Measurements from ENCODE around the gene CCT6A. TPM values are rescaled to one million over a fixed set of nuclear protein-coding genes. Genes with fewer than 3 reads are reported as not detected.

Gene CCT6A
- total and polyA plus RNA-seq, 2 of the 4 experiments (the other 2 are of a cell fraction) = 135 to 265 TPM

- Histone ChIP-seq H2BK20ac (ENCODE audit: low read depth, low read length) (no peak within 1 kb of the TSS), H3K4me1 (ENCODE audit: control insufficient read depth, insufficient read depth, low read length) (no peaks in the 10 kb centered on the region), H4K91ac (ENCODE audit: insufficient read depth, low read depth, low read length) (0 out of 2 replicates have a peak within 1 kb of the TSS, but pooled peaks have one; percentile 37), H3K9ac (ENCODE audit: low read depth, low read length) (peak within 1 kb of the TSS; percentile 84), H3K56ac (ENCODE audit: extremely low read depth, insufficient read depth, low read length) (peak within 1 kb of the TSS; percentile 81), H3K23ac (ENCODE audit: low read depth, low read length) (peak within 1 kb of the TSS; percentile 26; the same call in 1 of the 2 replicates), H3K36me3 (ENCODE audit: control insufficient read depth, insufficient read depth, low read length) (peaks cover 12% of the 10 kb centered on the region), H2BK5ac (ENCODE audit: low read depth, low read length, poor library complexity, severe bottlenecking) (peak within 1 kb of the TSS; percentile 60), H3K4ac (ENCODE audit: low read depth, low read length) (peak within 1 kb of the TSS; percentile 76), H3K4me3 (ENCODE audit: insufficient read depth, low read depth, low read length) (peak within 1 kb of the TSS; percentile 70), H3K18ac (ENCODE audit: low read depth, low read length) (no peak within 1 kb of the TSS), H3K4me2 (ENCODE audit: low read depth, low read length) (peak within 1 kb of the TSS; percentile 93), H3K79me1 (ENCODE audit: low read depth in 1 of 2, low read length in 2 of 2) (peaks cover 0 to 23% of the 10 kb centered on the region in 2 experiments; a peak in 2 of 4 replicates), H3K27me3 (ENCODE audit: control insufficient read depth, insufficient read depth, low read length) (no peaks in the 10 kb centered on the region), H4K8ac (ENCODE audit: low read depth in 2 of 2, low read length in 2 of 2) (peak within 1 kb of the TSS; percentile 95 to 96), H3K9me1 (ENCODE audit: insufficient read depth, low read length) (no peaks in the 10 kb centered on the region), H4K20me1 (ENCODE audit: insufficient read depth, low read length) (peaks cover 17% of the 10 kb centered on the region), H3K14ac (replicated peaks; ENCODE audit: low read depth, low read length) (peak within 1 kb of the TSS; percentile 61), H2BK120ac (ENCODE audit: low read depth, low read length) (no peak within 1 kb of the TSS), H4K5ac (ENCODE audit: low read depth, low read length) (peak within 1 kb of the TSS; percentile 95), H2AFZ (replicated peaks; ENCODE audit: low read length, poor library complexity) (peak within 1 kb of the TSS; percentile 90), H2BK15ac (ENCODE audit: low read depth, low read length) (no peak within 1 kb of the TSS), H3K27ac (ENCODE audit: insufficient read depth, low read length) (peak within 1 kb of the TSS; percentile 76), H2AK9ac (replicated peaks; ENCODE audit: low read depth, low read length, poor library complexity) (peak within 1 kb of the TSS; percentile 93), H2AK5ac (ENCODE audit: low read depth, low read length) (peak within 1 kb of the TSS; percentile 20; the same call in 1 of the 2 replicates), H3K9me3 (ENCODE audit: control insufficient read depth, insufficient read depth, low read length) (no peaks in the 10 kb centered on the region)
- ATAC-seq (ENCODE audit: low read depth) = peak; percentile 99
- ChIA-PET POLR2A (ENCODE audit: unreplicated experiment) (interaction anchor here (0.6 kb wide), 1 partner anchor 42 kb away, joined by 10 read pairs; no protein-coding TSS in a partner anchor), CTCF (interaction anchor here (1.0 kb wide), 2 partner anchors 13 to 27 kb away, joined by 3 read pairs; partner anchors contain the start of gene PHKG1)
- dilution Hi-C loops (cut with HindIII; ENCODE audit: low sequenced_read_pairs, unreplicated experiment) = no loop called here
- no TSS peak for BruUV-seq (replicated peaks)
- 0% methylated on average over 21 of the region's 57 CpGs; no CpG with 5 or more reads in 1 of the 2 experiments for whole genome bisulfite sequencing, 2 experiments (ENCODE audit: extremely low coverage in 2 of 2, insufficient read length in 1 of 2)
- intact Hi-C loops (cut with micrococcal nuclease) = no loop called here
- in situ Hi-C loops (cut with MboI; ENCODE audit: low sequenced_read_pairs) = no loop called here
- TF ChIP-seq CHD1 (IDR thresholded peaks at IDR 0.05; ENCODE audit: low read depth, low read length) (peak; percentile 68; the same call in 1 of the 2 replicates), MXI1 (IDR thresholded peaks at IDR 0.05; ENCODE audit: borderline replicate concordance, low read depth, low read length) (peak; percentile 23; the same call in 1 of the 2 replicates), SMC3 (IDR thresholded peaks at IDR 0.05; ENCODE audit: low read depth, low read length) (no peak), MAFK (IDR thresholded peaks at IDR 0.05; ENCODE audit: low read depth, low read length) (no peak), RCOR1 (IDR thresholded peaks at IDR 0.05; ENCODE audit: insufficient replicate concordance, low read length) (no peak), POLR2A (IDR thresholded peaks at IDR 0.05; ENCODE audit: low read depth, low read length) (peak; percentile 85), RAD21 (IDR thresholded peaks at IDR 0.05; ENCODE audit: low read length) (no peak), ELK1 (IDR thresholded peaks at IDR 0.05; ENCODE audit: borderline replicate concordance, low read depth, low read length) (no peak), FOS (IDR thresholded peaks at IDR 0.05; ENCODE audit: low read depth, low read length) (0 out of 2 replicates have a peak, but pooled peaks have one; percentile 20), RFX5 (IDR thresholded peaks at IDR 0.05; ENCODE audit: low read depth, low read length) (no peak), MAZ (IDR thresholded peaks at IDR 0.05; ENCODE audit: borderline replicate concordance, low read depth, low read length) (peak; percentile 56; the same call in 1 of the 2 replicates), USF2 (IDR thresholded peaks at IDR 0.05; ENCODE audit: low read depth, low read length) (peak; percentile 83), CEBPB (IDR thresholded peaks at IDR 0.05; ENCODE audit: low read depth, low read length) (no peak), BHLHE40 (IDR thresholded peaks at IDR 0.05; ENCODE audit: low read depth, low read length) (no peak)
- DNase-seq = peak; percentile 99
Measured at GRCh38 chr7:56106108-56107073, 54.8 kb downstream of the CCT6A start, which contains the start of gene CHCHD2. TSS of gene CHCHD2 (minus strand) at chr7:56106476. CDS start at chr7:56106413, 63 bp downstream.
